HG03565 (cell line): ENCODE data around the gene ANKH.

ENCODE experiments used
- ATAC-seq: cut with Tn5 transposase; IDR thresholded peaks from one replicate; pipeline ENCODE4 v1.9.1; 2021; ENCODE audit warnings: mild to moderate bottlenecking, moderate library complexity; ENCODE audit not compliant: unreplicated experiment

The ANKH gene

DNA sequence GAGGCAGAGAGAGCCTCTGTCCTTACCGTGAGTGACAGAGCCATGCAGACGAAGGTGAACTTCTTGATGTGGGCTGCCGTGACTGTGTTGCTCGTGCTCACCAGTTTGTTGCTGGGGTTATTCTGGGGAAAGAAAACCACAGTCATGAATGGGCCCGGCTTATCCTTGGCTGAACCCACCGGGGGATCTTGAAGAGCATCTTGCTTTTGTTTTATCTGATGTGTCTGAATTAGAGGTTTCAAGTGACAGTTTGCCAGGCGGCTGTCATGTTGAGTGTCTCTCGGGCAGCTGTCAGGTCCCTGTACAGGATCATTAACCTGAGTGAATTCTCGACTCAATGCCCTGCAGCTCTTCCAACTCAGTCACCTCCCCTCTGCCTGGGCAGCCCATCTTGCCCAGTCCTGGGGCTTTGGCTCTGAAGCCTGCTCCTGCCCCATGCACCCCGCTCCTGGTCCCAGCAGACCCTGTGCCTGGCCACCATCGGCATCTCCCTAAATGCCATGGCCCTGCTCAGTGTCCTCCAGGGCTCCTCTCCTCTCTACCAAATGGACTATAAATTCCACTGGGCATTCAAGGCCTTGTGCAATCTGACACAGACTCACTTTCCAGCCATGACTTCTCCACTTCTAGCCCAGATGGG is 129.7 kb downstream of the ANKH start:
- ATAC-seq, result no peak

DNA sequence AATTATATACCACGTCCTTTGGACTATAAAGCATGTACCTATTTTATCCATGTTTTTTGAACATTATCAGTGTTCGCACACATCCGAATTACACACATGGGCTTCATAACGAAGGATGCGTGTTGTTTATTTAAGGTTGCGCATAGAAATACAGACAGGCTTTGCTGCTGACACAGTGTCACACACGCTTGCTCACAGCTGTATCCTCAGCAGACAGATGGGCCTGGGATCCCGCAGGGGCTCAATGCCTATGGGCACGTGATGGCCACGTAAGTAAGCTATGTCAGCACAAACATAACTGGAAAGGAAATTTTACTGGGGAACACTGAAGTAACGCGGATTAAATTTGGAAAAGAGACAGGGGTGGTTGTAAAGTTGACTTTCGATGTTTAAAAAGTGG is 130.4 kb downstream of the ANKH start:
- no peak for ATAC-seq

GRCh38 chr5:14739981-14740380 is 131.6 kb downstream of the ANKH start:
- no peak for ATAC-seq

GRCh38 chr5:14739538-14739937 is 132.0 kb downstream of the ANKH start:
- ATAC-seq, result no peak

GRCh38 chr5:14738050-14738449 is 133.5 kb downstream of the ANKH start:
- ATAC-seq, result no peak

- ATAC-seq, result no peak
These were observed 134.3 kb downstream of the ANKH start for GRCh38 chr5:14737291-14737690.

DNA sequence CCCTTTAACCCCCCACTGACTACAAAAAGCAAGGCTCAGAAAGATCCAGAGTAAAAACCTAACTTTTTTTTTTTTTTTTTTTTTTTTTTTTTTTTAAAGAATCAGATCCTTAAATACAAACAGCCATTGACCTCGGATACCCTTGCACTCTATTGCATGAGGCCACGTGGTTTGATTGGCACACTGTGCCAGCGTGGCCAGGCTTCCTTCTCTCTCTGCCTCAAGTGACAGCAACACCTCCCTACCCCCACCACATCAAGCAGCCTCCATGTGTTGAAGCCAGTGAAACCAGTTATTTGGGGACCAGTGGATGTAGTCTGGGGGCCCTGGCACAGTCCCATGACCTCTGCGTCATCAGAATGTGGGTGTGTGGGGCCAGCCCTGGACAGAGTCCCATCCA is 135.6 kb downstream of the ANKH start:
- no peak for ATAC-seq

GRCh38 chr5:14734396-14734795 is 137.2 kb downstream of the ANKH start:
- no peak for ATAC-seq

- no peak for ATAC-seq
These were observed 137.9 kb downstream of the ANKH start for GRCh38 chr5:14733661-14734060.

GRCh38 chr5:14732991-14733390 is 138.6 kb downstream of the ANKH start:
- no peak for ATAC-seq

DNA sequence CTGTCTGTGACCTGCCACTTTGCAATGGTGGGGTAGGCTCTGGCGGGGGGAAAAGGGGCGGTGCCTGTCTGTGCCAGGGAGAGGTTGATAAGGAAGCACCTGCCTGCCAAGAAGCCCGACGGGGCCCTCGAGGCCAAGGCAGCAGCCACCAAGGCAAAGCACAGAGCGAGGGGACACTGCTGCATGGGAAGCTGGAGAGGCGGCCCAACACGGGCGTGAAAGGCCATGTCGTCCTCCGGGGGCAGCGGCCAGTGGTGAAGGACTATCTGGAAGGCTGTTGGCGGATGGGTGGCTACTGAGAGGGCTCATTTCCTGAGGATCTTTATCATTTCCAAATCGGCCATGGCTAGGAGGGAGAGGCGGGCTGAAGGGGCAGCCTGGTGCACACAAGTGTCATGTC is 140.7 kb downstream of the ANKH start:
- ATAC-seq, result no peak

DNA sequence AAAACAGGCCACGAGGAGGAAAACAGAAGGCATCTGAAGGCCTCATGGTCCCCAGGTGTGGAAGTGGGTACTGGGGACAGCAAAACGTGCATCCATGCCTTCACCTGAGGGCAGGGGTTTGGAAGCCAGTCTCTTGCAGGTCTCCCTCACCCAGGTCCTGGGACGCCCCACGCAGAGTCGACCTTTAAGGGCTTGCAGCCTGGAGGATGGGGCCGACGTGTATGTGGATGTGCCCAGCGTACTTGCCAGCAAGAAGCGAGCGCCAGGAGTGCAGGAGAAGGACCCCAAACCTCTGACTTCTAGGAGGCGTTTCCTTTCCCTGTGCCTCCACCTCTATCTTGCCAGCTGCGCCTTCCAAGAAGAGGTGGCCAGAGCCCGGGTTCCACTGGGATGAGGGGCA is 141.1 kb downstream of the ANKH start:
- no peak for ATAC-seq

DNA sequence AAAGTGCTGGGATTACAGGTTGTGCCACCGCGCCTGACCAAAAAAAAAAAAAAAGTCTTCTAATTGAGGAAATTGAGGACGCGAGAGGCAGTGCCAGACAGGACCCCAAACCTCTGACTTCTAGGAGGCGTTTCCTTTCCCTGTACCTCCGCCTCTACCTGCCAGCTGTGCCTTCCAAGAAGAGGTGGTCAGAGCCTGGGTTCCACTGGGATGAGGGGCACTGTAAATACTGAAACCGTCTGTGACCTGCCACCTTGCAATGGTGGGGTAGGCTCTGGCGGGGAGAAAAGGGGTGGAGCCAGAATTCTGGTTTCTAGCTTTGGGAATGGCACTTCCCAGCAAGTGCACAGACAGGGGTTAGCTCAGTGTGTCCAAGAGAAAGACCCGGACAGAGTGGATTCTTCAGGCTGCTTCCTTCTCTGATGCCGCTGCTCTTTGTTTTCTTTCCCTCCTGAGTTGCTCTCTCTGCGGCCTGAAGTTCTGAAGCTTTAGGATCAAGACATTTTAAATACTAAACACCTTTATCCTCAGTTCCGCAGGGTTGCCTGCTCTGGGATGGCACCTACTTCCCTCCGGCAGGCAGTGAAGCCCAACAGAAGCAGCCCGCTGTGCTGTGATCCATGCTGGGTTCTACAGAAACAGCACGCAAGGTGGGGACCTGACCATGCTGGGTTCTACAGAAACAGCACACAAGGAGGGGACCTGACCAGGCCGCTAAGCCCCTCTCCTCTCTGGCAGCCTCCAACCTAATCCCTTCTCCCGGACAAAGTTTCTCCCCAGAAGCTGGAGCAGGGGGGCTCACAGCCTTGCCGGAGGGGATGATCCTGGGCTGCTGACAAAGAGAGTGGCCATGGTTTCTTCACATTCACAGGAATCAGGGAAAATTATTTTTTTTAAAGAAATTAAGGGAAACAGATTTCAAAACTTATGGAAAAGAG is 141.9 kb downstream of the ANKH start:
- ATAC-seq, result no peak

- no peak for ATAC-seq
These were observed 143.1 kb downstream of the ANKH start for GRCh38 chr5:14728459-14728938.

- ATAC-seq, result no peak
These were observed 143.6 kb downstream of the ANKH start for GRCh38 chr5:14727928-14728458.

- peak; percentile 71 for ATAC-seq
These were observed 144.1 kb downstream of the ANKH start for GRCh38 chr5:14727428-14727865.

DNA sequence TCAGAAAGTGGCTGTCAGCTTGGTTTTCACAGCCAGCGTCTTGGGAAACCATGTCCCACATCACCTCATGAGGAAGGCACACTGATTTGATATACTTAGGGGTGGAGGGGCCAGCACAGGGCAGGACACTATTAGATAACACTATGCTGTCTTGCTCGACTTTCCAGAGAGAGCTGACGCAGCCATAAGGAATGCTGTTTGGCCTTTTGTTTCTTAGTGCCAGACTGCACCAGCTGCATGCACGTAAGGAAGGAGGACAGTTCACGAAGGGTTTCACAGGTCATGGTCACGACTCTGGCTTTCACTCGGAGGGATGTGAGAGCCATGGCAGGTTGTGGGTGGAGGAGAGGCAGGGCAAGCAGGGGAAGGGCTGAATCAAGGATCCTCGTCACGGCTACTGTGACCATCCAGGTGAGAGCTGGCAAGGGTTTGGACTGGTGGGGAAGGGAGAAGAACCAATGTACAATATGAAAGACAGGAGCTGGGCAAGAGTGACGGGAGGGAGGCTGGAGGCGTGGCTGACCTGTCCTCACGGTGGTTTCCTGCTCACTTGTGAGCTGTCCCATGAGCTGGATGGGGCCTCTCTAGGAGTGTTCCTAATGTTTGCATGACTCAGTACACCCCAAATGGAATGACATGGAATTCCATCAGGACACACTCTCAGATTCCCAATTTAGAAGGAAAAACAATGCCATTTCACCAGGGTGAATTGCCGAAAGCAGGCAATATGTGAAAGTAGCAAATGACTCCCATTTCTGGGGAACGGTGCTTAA is 145.3 kb downstream of the ANKH start:
- ATAC-seq, result no peak

GRCh38 chr5:14724633-14725032 is 146.9 kb downstream of the ANKH start:
- ATAC-seq, result no peak

DNA sequence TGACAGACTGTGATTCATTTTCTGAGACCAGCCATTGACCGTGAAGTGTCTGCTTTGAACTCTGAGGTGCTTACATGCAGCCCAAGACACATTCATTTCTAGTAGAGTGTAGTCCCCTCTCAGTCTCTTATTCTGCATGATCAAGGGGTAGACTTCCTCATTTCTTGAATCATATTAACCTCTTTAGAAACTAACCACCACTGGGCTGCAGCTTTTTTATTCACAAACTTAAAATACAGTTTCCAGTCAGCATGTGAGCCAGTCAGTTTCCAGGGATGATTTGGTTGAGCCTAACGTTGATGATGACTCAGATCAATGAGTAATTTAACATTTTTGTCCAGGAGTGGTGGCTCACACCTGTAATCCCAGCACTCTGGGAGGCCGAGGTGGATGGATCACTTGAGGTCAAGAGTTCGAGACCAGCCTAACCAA is 147.9 kb downstream of the ANKH start:
- ATAC-seq, result peak; percentile 43

- no peak for ATAC-seq
These were observed 148.7 kb downstream of the ANKH start for GRCh38 chr5:14722923-14723322.
